HCT116 (cell line): ENCODE measurements around the gene PURB. TPM values are rescaled to one million over a fixed set of nuclear protein-coding genes. Genes with fewer than 3 reads are reported as not detected.

Experiments used
- ATAC-seq: fragments of 200-7000 bp; cut with Tn5 transposase; 2 replicates; pipeline ENCODE4 v1.9.1; 2020; ENCODE audit warnings: mild to moderate bottlenecking, moderate library complexity
- BruUV-seq: library from RNA; stranded (reverse); fragments of 400-500 nt; replicated peaks from 2 replicates; lab custom pipeline; 2021; lab: Mats Ljungman, UMichigan
- CTCF ChIA-PET: fragments of 300-600 bp; sonication (Branson Sonifier 250); formaldehyde crosslinking; loops from one replicate; lab custom pipeline; 2021; ENCODE audit warnings: antibody characterized with exemption; lab: Charles Lee
- POLR2A ChIA-PET: fragments of 300-600, 350-600 bp; sonication (Branson Sonifier 250); formaldehyde crosslinking; loops from one replicate; lab custom pipeline; 2021; ENCODE audit warnings: antibody characterized with exemption; lab: Charles Lee
- RAD21 ChIA-PET, 2 experiments: fragments of 300-600 bp; sonication (Branson Sonifier 250); formaldehyde crosslinking; loops; one replicate each; lab custom pipeline; 2023; ENCODE audit warnings: low total read pairs in 2 of 2; ENCODE audit not compliant: uncharacterized antibody in 2 of 2, unreplicated experiment in 2 of 2, low non-redundant PET in 1 of 2; lab: Charles Lee
- DNase-seq: peaks from one replicate; pipeline ENCODE4 v3.0.0-alpha.2; 2010; ENCODE audit warnings: low read depth, low spot score
- H2AFZ ChIP-seq: fragments of 200-600 bp; shearing (Covaris generic), sonication (generic); 2 replicates; pipeline ENCODE4 v1.6.1; 2017; ENCODE audit warnings: low read depth, mixed run types, mixed read lengths, antibody characterized with exemption, low read length; ENCODE audit not compliant: poor library complexity, severe bottlenecking
- H3K27ac ChIP-seq: 2 replicates; pipeline ENCODE4 v1.5.1; 2012; ENCODE audit warnings: low read depth, low read length
- H3K27me3 ChIP-seq: fragments of 200-600 bp; sonication (generic); 2 replicates; pipeline ENCODE4 v1.6.1; 2016; ENCODE audit warnings: mixed run types, low read length, mixed read lengths; ENCODE audit not compliant: insufficient read depth
- H3K36me3 ChIP-seq, 2 experiments: fragments of 200-500 bp in 1 of 2; fragments of 200-600 bp in 1 of 2; sonication (Bioruptor generic) in 1 of 2; sonication (generic) in 1 of 2; 2 replicates each; pipeline versions ENCODE4 v1.5.1 to v1.6.1; 2014 to 2016; ENCODE audit warnings: low read length in 2 of 2, inconsistent platforms in 1 of 2, mixed read lengths in 1 of 2, mixed run types in 1 of 2; ENCODE audit not compliant: insufficient read depth in 2 of 2, control insufficient read depth in 1 of 2
- H3K4me1 ChIP-seq, 2 experiments: fragments of 200-600 bp in 1 of 2; sonication (generic) in 1 of 2; 2 replicates each; pipeline versions ENCODE4 v1.5.1 to v1.6.1; 2012 to 2017; ENCODE audit warnings: low read length in 2 of 2, inconsistent platforms in 1 of 2, mild to moderate bottlenecking in 1 of 2, mixed read lengths in 1 of 2, mixed run types in 1 of 2, moderate library complexity in 1 of 2; ENCODE audit not compliant: insufficient read depth in 2 of 2, control insufficient read depth in 1 of 2
- H3K4me2 ChIP-seq: fragments of 200-600 bp; sonication (generic); 2 replicates; pipeline ENCODE4 v1.6.1; 2017; ENCODE audit warnings: mixed run types, low read length, mixed read lengths
- H3K4me3 ChIP-seq, 2 experiments: fragments of 200-600 bp in 1 of 2; sonication (generic) in 1 of 2; replicated peaks in 1 of 2; 2 replicates each; pipeline ENCODE4 v1.5.1; 2011 to 2016; ENCODE audit warnings: low read length in 2 of 2, control low read depth in 1 of 2, low read depth in 1 of 2, mild to moderate bottlenecking in 1 of 2, mixed read lengths in 1 of 2, mixed run types in 1 of 2
- H3K79me2 ChIP-seq: fragments of 200-600 bp; sonication (generic); 2 replicates; pipeline ENCODE4 v1.6.1; 2017; ENCODE audit warnings: mild to moderate bottlenecking, mixed run types, low read length, moderate library complexity, mixed read lengths; ENCODE audit not compliant: insufficient read depth
- H3K9ac ChIP-seq: fragments of 200-600 bp; sonication (generic); 2 replicates; pipeline ENCODE4 v1.6.1; 2016; ENCODE audit warnings: low read length, mixed read lengths
- H3K9me2 ChIP-seq: fragments of 200-600 bp; sonication (generic), shearing (Covaris generic); 2 replicates; pipeline ENCODE4 v1.6.1; 2017; ENCODE audit warnings: mixed run types, mild to moderate bottlenecking, moderate library complexity; ENCODE audit not compliant: insufficient read depth
- H3K9me3 ChIP-seq, 2 experiments: fragments of 200-500 bp in 1 of 2; fragments of 200-600 bp in 1 of 2; sonication (Bioruptor generic) in 1 of 2; sonication (generic) in 1 of 2; 2 replicates each; pipeline ENCODE4 v1.6.1; 2014 to 2017; ENCODE audit warnings: low read length in 2 of 2, mixed read lengths in 2 of 2, inconsistent platforms in 1 of 2, low read depth in 1 of 2, mild to moderate bottlenecking in 1 of 2, mixed run types in 1 of 2, moderate library complexity in 1 of 2; ENCODE audit not compliant: control insufficient read depth in 1 of 2, insufficient read depth in 1 of 2
- H4K20me1 ChIP-seq: fragments of 200-600 bp; sonication (generic), shearing (Covaris generic); 2 replicates; pipeline ENCODE4 v1.6.1; 2017; ENCODE audit warnings: mixed run types, mild to moderate bottlenecking, moderate library complexity; ENCODE audit not compliant: insufficient read depth
- ATF3 ChIP-seq: IDR thresholded peaks from 2 replicates; pipeline ENCODE4 v1.6.1; 2012
- CEBPB ChIP-seq: IDR thresholded peaks from 2 replicates; pipeline ENCODE4 v1.6.1; 2012; ENCODE audit warnings: low read depth
- EGR1 ChIP-seq: IDR thresholded peaks from 2 replicates; pipeline ENCODE4 v1.6.1; 2012; ENCODE audit warnings: low read depth
- EZH2phosphoT487 ChIP-seq: fragments of 200-600 bp; IDR thresholded peaks from 2 replicates; pipeline ENCODE4 v1.6.1; 2018; ENCODE audit warnings: antibody characterized with exemption, borderline replicate concordance
- JUND ChIP-seq: IDR thresholded peaks from 2 replicates; pipeline ENCODE4 v1.6.1; 2012
- POLR2AphosphoS5 ChIP-seq: IDR thresholded peaks from 2 replicates; pipeline ENCODE4 v1.6.1; 2011; ENCODE audit warnings: mild to moderate bottlenecking, low read depth, low read length, moderate library complexity
- SP1 ChIP-seq: IDR thresholded peaks from 2 replicates; pipeline ENCODE4 v1.6.1; 2012; ENCODE audit warnings: low read depth
- TCF7L2 ChIP-seq: IDR thresholded peaks from 2 replicates; pipeline ENCODE4 v1.7.0; 2011; ENCODE audit warnings: borderline replicate concordance, inconsistent platforms; ENCODE audit not compliant: insufficient read depth, insufficient read length; ENCODE audit errors: extremely low read depth
- ZFX ChIP-seq: fragments of 450-650 bp; IDR thresholded peaks from 2 replicates; pipeline ENCODE4 v1.6.1; 2017
- intact Hi-C: fragments of 100-400 bp; cut with micrococcal nuclease; formaldehyde crosslinking; loops from 2 replicates; pipeline ENCODE4 v1.10.0; 2022
- total RNA-seq: library from RNA; stranded (reverse); gene quantifications from one replicate; pipeline ENCODE4 v1.2.1, GENCODE V29; 2021; ENCODE audit not compliant: unreplicated experiment
- TF ChIP-seq, protein P1 (sequence below), 3 experiments: fragments of 200-600 bp in 1 of 3; sonication (generic) in 1 of 3; IDR thresholded peaks in 2 of 3; conservative IDR thresholded peaks in 1 of 3; 2 replicates each; pipeline ENCODE4 v1.5.1; 2012 to 2017; ENCODE audit warnings: low read depth in 2 of 3, low read length in 2 of 3, antibody characterized with exemption in 1 of 3, borderline replicate concordance in 1 of 3, control low read depth in 1 of 3, mild to moderate bottlenecking in 1 of 3, mixed read lengths in 1 of 3, mixed run types in 1 of 3, moderate library complexity in 1 of 3; ENCODE audit not compliant: insufficient read depth in 1 of 3

The PURB gene
- total RNA-seq, 1 experiment from 2014 or later: 13.2 TPM

GRCh38 chr7:44897309-44897708, 12.0 kb upstream of the PURB start:
- Histone ChIP-seq H3K4me1 (no peaks in the 10 kb centered on the region), H3K9ac (no peak overlapping the region), H3K36me3 (no peaks in the 10 kb centered on the region), H3K4me2 (no peak overlapping the region), H3K27me3 (no peaks in the 10 kb centered on the region), H3K79me2 (no peaks in the 10 kb centered on the region), H3K9me3 (no peaks in the 10 kb centered on the region), H3K4me3 (no peak overlapping the region), H4K20me1 (no peaks in the 10 kb centered on the region), H3K27ac (no peak overlapping the region), H3K9me2 (no peaks in the 10 kb centered on the region), H2AFZ (no peak overlapping the region)
- ATAC-seq: no peak
- ChIA-PET POLR2A (no interaction called here), CTCF (no interaction called here), RAD21 (no interaction called here)
- TF ChIP-seq JUND: no peak
- no peak for TF ChIP-seq ZFX
- no peak for TF ChIP-seq ATF3
- TF ChIP-seq EGR1: no peak
- TF ChIP-seq SP1: no peak
- no peak for TF ChIP-seq POLR2AphosphoS5
- TF ChIP-seq EZH2phosphoT487: no peak
- intact Hi-C loops: no loop called here
- no TSS peak for BruUV-seq
- DNase-seq: no peak

GRCh38 chr7:44894888-44895580, 9.7 kb upstream of the PURB start:
- BruUV-seq: no TSS peak
- no peaks in the 10 kb centered on the region for H3K9me3 ChIP-seq
- H3K9me2 ChIP-seq: no peaks in the 10 kb centered on the region
- no peak overlapping the region for H2AFZ ChIP-seq
- no peaks in the 10 kb centered on the region for H4K20me1 ChIP-seq
- H3K27ac ChIP-seq: no peak overlapping the region
- CTCF ChIA-PET: no interaction called here
- no peak overlapping the region for H3K9ac ChIP-seq
- no peaks in the 10 kb centered on the region for H3K27me3 ChIP-seq
- no peak overlapping the region for H3K4me3 ChIP-seq
- POLR2A ChIA-PET: interaction anchor here (1.3 kb wide), 1 partner anchor 9 kb away, joined by 4 read pairs; no protein-coding TSS in a partner anchor
- DNase-seq (no peak), ATAC-seq (no peak)
- TF ChIP-seq, protein P1, sequence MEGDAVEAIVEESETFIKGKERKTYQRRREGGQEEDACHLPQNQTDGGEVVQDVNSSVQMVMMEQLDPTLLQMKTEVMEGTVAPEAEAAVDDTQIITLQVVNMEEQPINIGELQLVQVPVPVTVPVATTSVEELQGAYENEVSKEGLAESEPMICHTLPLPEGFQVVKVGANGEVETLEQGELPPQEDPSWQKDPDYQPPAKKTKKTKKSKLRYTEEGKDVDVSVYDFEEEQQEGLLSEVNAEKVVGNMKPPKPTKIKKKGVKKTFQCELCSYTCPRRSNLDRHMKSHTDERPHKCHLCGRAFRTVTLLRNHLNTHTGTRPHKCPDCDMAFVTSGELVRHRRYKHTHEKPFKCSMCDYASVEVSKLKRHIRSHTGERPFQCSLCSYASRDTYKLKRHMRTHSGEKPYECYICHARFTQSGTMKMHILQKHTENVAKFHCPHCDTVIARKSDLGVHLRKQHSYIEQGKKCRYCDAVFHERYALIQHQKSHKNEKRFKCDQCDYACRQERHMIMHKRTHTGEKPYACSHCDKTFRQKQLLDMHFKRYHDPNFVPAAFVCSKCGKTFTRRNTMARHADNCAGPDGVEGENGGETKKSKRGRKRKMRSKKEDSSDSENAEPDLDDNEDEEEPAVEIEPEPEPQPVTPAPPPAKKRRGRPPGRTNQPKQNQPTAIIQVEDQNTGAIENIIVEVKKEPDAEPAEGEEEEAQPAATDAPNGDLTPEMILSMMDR (IDR thresholded peaks at IDR 0.05 in 2 of 3, conservative IDR thresholded peaks at IDR 0.05 in 1 of 3; ENCODE audit: borderline replicate concordance in 1 of 3, insufficient read depth in 1 of 3, low read depth in 2 of 3, low read length in 2 of 3): no peak
- TF ChIP-seq TCF7L2 (no peak), CEBPB (no peak)
- RAD21 ChIA-PET: no interaction called here
- H3K4me2 ChIP-seq: no peak overlapping the region
- H3K79me2 ChIP-seq: no peaks in the 10 kb centered on the region
- H3K36me3 ChIP-seq: no peaks in the 10 kb centered on the region
- intact Hi-C loops: no loop called here
- H3K4me1 ChIP-seq: no peaks in the 10 kb centered on the region
